GM12801 (cell line): ENCODE results near the gene RNF19B.

Experiments
- TF ChIP-seq, protein P1 (sequence below): IDR thresholded peaks from one replicate; pipeline ENCODE4 v1.5.1; 2011; ENCODE audit warnings: control low read depth; ENCODE audit not compliant: insufficient read length; ENCODE audit errors: extremely low read depth

The RNF19B gene

GRCh38 chr1:32981003-32981901, 16.6 kb upstream of the RNF19B start:
- TF ChIP-seq, protein P1, sequence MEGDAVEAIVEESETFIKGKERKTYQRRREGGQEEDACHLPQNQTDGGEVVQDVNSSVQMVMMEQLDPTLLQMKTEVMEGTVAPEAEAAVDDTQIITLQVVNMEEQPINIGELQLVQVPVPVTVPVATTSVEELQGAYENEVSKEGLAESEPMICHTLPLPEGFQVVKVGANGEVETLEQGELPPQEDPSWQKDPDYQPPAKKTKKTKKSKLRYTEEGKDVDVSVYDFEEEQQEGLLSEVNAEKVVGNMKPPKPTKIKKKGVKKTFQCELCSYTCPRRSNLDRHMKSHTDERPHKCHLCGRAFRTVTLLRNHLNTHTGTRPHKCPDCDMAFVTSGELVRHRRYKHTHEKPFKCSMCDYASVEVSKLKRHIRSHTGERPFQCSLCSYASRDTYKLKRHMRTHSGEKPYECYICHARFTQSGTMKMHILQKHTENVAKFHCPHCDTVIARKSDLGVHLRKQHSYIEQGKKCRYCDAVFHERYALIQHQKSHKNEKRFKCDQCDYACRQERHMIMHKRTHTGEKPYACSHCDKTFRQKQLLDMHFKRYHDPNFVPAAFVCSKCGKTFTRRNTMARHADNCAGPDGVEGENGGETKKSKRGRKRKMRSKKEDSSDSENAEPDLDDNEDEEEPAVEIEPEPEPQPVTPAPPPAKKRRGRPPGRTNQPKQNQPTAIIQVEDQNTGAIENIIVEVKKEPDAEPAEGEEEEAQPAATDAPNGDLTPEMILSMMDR: no peak

DNA sequence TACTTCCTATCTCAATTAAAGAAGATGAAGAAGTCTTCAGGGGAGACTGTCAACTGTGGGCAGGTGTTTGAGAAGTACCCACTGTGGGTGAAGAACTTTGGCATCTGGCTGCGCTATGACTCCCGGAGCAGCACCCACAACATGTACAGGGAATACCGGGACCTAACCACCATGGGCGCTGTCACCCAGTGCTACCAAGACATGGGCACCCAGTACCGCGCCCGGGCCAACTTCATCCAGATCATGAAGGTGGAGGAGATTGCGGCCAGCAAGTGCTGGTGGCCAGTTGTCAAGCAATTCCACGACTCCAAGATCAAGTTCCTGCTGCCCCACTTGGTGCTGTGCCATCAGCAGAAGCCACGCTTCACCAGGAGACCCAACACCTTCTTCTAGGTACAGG, 15.5 kb upstream of the RNF19B start:
- TF ChIP-seq, protein P1: no peak

GRCh38 chr1:32978854-32979253, 14.2 kb upstream of the RNF19B start:
- TF ChIP-seq, protein P1: no peak

GRCh38 chr1:32977546-32978087, 13.0 kb upstream of the RNF19B start:
- TF ChIP-seq, protein P1: no peak

GRCh38 chr1:32972814-32973428, 8.3 kb upstream of the RNF19B start:
- TF ChIP-seq, protein P1: no peak

- TF ChIP-seq, protein P1: no peak
These were observed 7.0 kb upstream of the RNF19B start for GRCh38 chr1:32971576-32971975.

DNA sequence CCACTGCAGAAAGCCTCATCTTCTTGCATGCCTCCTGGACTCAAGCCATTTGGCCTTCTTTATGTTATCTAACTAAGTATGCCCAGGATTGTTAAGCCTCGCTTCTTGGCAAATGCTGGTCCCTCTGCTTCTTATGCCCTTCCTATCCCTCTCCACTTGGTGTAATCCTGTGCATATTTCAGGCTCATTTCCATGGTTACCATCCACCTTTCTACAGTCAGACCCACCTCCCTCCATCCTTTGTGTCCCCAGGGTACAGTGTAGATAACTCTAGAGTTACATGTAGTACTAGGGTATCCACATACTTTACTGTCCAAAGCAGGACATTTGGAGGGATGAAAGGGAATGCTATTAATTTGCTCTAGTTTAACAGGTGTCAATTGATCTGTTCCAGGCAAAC, 6.5 kb upstream of the RNF19B start:
- TF ChIP-seq, protein P1: no peak
